SK-N-SH treated with all-trans-retinoic acid at 6 μM for 48 hours (cell line): Measurements from ENCODE around the gene NBEA.

Source experiments
- ATAC-seq: fragments of 200-7000 bp; cut with Tn5 transposase; 3 replicates; pipeline ENCODE4 v1.9.1; 2020; ENCODE audit warnings: mild to moderate bottlenecking, moderate library complexity
- ARNTL ChIP-seq: fragments of 450-650 bp; formaldehyde crosslinking; IDR thresholded peaks from 2 replicates; pipeline ENCODE4 v1.5.0; 2020; ENCODE audit warnings: low read depth, mild to moderate bottlenecking, moderate library complexity, borderline replicate concordance
- BACH2 ChIP-seq: fragments of 250-450 bp; sonication (Bioruptor Pico); IDR thresholded peaks from 2 replicates; pipeline ENCODE4 v1.9.0; 2021; ENCODE audit warnings: mild to moderate bottlenecking, borderline replicate concordance
- CREB5 ChIP-seq: fragments of 250-450 bp; sonication (Bioruptor Pico); IDR thresholded peaks from 2 replicates; pipeline ENCODE4 v1.5.1; 2020; ENCODE audit warnings: low read depth, mild to moderate bottlenecking, moderate library complexity
- CSDC2 ChIP-seq: fragments of 250-450 bp; sonication (Bioruptor Pico); IDR thresholded peaks from 2 replicates; pipeline ENCODE4 v1.5.0; 2020; ENCODE audit warnings: mild to moderate bottlenecking, moderate library complexity
- CSRNP3 ChIP-seq: fragments of 250-450 bp; sonication (Bioruptor Pico); IDR thresholded peaks from 2 replicates; pipeline ENCODE4 v1.5.1; 2021; ENCODE audit warnings: mild to moderate bottlenecking, moderate library complexity
- ESRRG ChIP-seq: fragments of 250-450 bp; sonication (Bioruptor Pico); IDR thresholded peaks from 2 replicates; pipeline ENCODE4 v1.6.1; 2021; ENCODE audit warnings: mild to moderate bottlenecking
- GLIS3 ChIP-seq: fragments of 250-450 bp; sonication (Bioruptor Pico); IDR thresholded peaks from 2 replicates; pipeline ENCODE4 v1.5.0; 2020; ENCODE audit warnings: mild to moderate bottlenecking, moderate library complexity
- ISL1 ChIP-seq: fragments of 250-450 bp; sonication (Bioruptor Pico); IDR thresholded peaks from 2 replicates; pipeline ENCODE4 v2.1.2; 2022; ENCODE audit warnings: mild to moderate bottlenecking, moderate library complexity
- OSR1 ChIP-seq: fragments of 250-450 bp; sonication (Bioruptor Pico); IDR thresholded peaks from 2 replicates; pipeline ENCODE4 v1.8.0; 2022; ENCODE audit warnings: moderate library complexity, mild to moderate bottlenecking, inconsistent platforms
- POU6F1 ChIP-seq: fragments of 250-450 bp; sonication (Bioruptor Pico); IDR thresholded peaks from 2 replicates; pipeline ENCODE4 v1.8.0; 2021; ENCODE audit warnings: low read depth, mild to moderate bottlenecking, moderate library complexity, borderline replicate concordance
- PPARA ChIP-seq: fragments of 250-450 bp; sonication (Bioruptor Pico); IDR thresholded peaks from 2 replicates; pipeline ENCODE4 v1.5.0; 2020; ENCODE audit warnings: mild to moderate bottlenecking, borderline replicate concordance
- RARB ChIP-seq: fragments of 250-450 bp; sonication (Bioruptor Pico); IDR thresholded peaks from 2 replicates; pipeline ENCODE4 v1.8.0; 2021; ENCODE audit warnings: mild to moderate bottlenecking, moderate library complexity
- SNAI2 ChIP-seq: fragments of 250-450 bp; sonication (Bioruptor Pico); IDR thresholded peaks from 2 replicates; pipeline ENCODE4 v1.5.0; 2020; ENCODE audit warnings: mild to moderate bottlenecking, moderate library complexity
- TCF4 ChIP-seq: fragments of 250-450 bp; sonication (Bioruptor Pico); IDR thresholded peaks from 2 replicates; pipeline ENCODE4 v1.8.0; 2021; ENCODE audit warnings: mild to moderate bottlenecking, moderate library complexity, borderline replicate concordance
- TOX ChIP-seq: fragments of 250-450 bp; sonication (Bioruptor Pico); IDR thresholded peaks from 2 replicates; pipeline ENCODE4 v1.8.0; 2021; ENCODE audit warnings: mild to moderate bottlenecking, moderate library complexity, borderline replicate concordance
- ZC3H10 ChIP-seq: fragments of 250-450 bp; sonication (Bioruptor Pico); IDR thresholded peaks from 2 replicates; pipeline ENCODE4 v1.5.1; 2021; ENCODE audit warnings: mild to moderate bottlenecking, moderate library complexity
- ZFP3 ChIP-seq: fragments of 250-450 bp; sonication (Bioruptor Pico); IDR thresholded peaks from 2 replicates; pipeline ENCODE4 v1.5.0; 2020; ENCODE audit warnings: mild to moderate bottlenecking, moderate library complexity
- ZFP30 ChIP-seq: fragments of 450-650 bp; formaldehyde crosslinking; IDR thresholded peaks from 2 replicates; pipeline ENCODE4 v1.5.0; 2022; ENCODE audit warnings: mild to moderate bottlenecking, moderate library complexity
- ZNF565 ChIP-seq: fragments of 450-650 bp; formaldehyde crosslinking; conservative IDR thresholded peaks from 2 replicates; pipeline ENCODE4 v1.5.0; 2020; ENCODE audit warnings: low read depth, mild to moderate bottlenecking, moderate library complexity
- ZNF70 ChIP-seq: fragments of 450-650 bp; formaldehyde crosslinking; IDR thresholded peaks from 2 replicates; pipeline ENCODE4 v1.5.0; 2020; ENCODE audit warnings: mild to moderate bottlenecking, moderate library complexity
- ZNF8 ChIP-seq: fragments of 450-650 bp; formaldehyde crosslinking; IDR thresholded peaks from 2 replicates; pipeline ENCODE4 v1.5.0; 2020; ENCODE audit warnings: mild to moderate bottlenecking, moderate library complexity
- TF ChIP-seq, protein P1 (sequence below): fragments of 250-450 bp; sonication (Bioruptor Pico); IDR thresholded peaks from 2 replicates; pipeline ENCODE4 v1.8.0; 2020; ENCODE audit warnings: mild to moderate bottlenecking, moderate library complexity, borderline replicate concordance

NBEA gene

GRCh38 chr13:35252536-35253205, 310.6 kb downstream of the NBEA start:
- TF ChIP-seq ESRRG (CRISPR knock-in tag) (no peak), PPARA (CRISPR knock-in tag) (no peak), ZC3H10 (CRISPR knock-in tag) (no peak), ZFP30 (CRISPR knock-in tag) (no peak), ZNF8 (CRISPR knock-in tag) (no peak), ARNTL (CRISPR knock-in tag) (no peak), CREB5 (CRISPR knock-in tag) (no peak), ZNF70 (CRISPR knock-in tag) (no peak), TCF4 (CRISPR knock-in tag) (no peak), POU6F1 (CRISPR knock-in tag) (no peak), CSDC2 (CRISPR knock-in tag) (no peak), ZFP3 (CRISPR knock-in tag) (no peak), TOX (CRISPR knock-in tag) (no peak)
- no peak for ATAC-seq

DNA sequence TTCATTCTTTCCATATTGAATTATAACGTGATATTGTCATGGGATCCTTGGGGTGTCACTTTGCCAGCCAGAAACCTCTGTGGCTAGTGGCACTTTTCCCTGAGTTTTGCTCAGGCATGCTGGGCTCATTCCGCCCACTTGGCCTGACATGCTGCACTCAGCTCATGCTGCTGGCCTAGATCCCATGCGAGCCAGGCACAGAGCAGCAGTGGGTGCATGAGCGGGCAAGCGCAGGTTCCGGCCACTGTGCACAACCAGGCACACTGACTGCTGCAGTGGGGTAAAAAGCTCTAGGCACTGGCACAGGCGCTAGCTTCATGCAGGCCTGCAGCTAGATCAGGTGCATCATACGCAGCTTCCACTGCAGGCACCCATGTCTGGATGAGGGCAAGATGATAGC, 313.2 kb downstream of the NBEA start:
- TF ChIP-seq ZFP30 (CRISPR knock-in tag) (no peak), ESRRG (CRISPR knock-in tag) (no peak), GLIS3 (CRISPR knock-in tag) (no peak), ARNTL (CRISPR knock-in tag) (no peak), SNAI2 (no peak), ZFP3 (CRISPR knock-in tag) (no peak), OSR1 (CRISPR knock-in tag) (no peak), RARB (no peak), POU6F1 (CRISPR knock-in tag) (no peak), BACH2 (no peak), ZNF8 (CRISPR knock-in tag) (no peak), PPARA (CRISPR knock-in tag) (no peak)
- TF ChIP-seq, all 23 proteins: peak for 0
- ATAC-seq, result no peak

DNA sequence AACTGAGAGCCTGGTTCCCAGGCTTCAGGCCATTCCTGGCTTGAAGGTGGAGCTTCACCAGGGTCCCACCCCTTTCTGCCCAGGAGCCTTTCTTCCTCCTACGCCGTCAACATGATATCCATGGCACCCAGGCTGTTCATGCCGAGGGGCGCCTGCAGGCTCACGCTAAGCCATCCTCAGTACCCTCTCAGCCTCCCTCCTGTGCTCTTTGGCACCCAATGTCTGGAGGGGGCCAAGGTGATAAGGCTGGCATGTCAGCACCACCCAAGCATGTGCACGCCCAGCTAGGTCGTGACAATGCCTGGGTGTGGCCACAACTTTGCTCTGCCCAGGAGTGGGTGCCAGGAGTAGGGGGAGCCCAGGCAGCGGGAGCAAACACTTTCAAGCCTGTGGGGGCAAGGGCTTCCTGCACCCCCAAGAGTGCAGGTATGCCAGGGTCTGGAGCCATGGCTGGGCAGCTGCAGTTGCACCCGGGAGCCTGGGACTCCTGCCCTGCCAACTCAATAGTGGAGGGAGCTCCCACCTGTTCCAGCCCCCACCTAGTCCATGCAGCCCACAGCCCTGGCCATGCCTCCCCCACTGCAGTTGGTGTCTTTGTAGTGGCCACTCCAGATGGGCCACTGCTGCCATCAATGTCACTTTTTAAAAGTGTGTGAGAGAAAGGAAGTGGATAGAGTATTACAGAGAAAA, 314.5 kb downstream of the NBEA start:
- no peak for TF ChIP-seq ZC3H10 (CRISPR knock-in tag)
- TF ChIP-seq CSRNP3 (CRISPR knock-in tag), result no peak
- TF ChIP-seq CREB5 (CRISPR knock-in tag), result no peak
- TF ChIP-seq ISL1 (CRISPR knock-in tag), result no peak
- TF ChIP-seq ESRRG (CRISPR knock-in tag), result no peak
- TF ChIP-seq CSDC2 (CRISPR knock-in tag), result no peak
- no peak for TF ChIP-seq ZNF565 (CRISPR knock-in tag)
- TF ChIP-seq ZNF70 (CRISPR knock-in tag), result no peak
- TF ChIP-seq ZNF8 (CRISPR knock-in tag), result no peak
- TF ChIP-seq, protein P1, sequence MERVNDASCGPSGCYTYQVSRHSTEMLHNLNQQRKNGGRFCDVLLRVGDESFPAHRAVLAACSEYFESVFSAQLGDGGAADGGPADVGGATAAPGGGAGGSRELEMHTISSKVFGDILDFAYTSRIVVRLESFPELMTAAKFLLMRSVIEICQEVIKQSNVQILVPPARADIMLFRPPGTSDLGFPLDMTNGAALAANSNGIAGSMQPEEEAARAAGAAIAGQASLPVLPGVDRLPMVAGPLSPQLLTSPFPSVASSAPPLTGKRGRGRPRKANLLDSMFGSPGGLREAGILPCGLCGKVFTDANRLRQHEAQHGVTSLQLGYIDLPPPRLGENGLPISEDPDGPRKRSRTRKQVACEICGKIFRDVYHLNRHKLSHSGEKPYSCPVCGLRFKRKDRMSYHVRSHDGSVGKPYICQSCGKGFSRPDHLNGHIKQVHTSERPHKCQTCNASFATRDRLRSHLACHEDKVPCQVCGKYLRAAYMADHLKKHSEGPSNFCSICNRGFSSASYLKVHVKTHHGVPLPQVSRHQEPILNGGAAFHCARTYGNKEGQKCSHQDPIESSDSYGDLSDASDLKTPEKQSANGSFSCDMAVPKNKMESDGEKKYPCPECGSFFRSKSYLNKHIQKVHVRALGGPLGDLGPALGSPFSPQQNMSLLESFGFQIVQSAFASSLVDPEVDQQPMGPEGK, result no peak
- TF ChIP-seq, all 23 proteins: peak for 0
- ATAC-seq, result no peak
